CD14-positive monocyte (primary cell): Measurements from ENCODE around the gene MRM3. TPM values are rescaled to one million over a fixed set of nuclear protein-coding genes. Genes with fewer than 3 reads are reported as not detected.

ENCODE experiments used
- DNase-seq, 3 donors: peaks; one replicate each; pipeline ENCODE4 v3.0.0-alpha.2; 2011 to 2022
- H2AFZ ChIP-seq: 2 replicates; pipeline ENCODE4 v1.6.0; 2012; ENCODE audit warnings: mild to moderate bottlenecking, low read depth, low read length, inconsistent platforms; ENCODE audit not compliant: insufficient read depth, poor library complexity, severe bottlenecking
- H3K27ac ChIP-seq, 2 donors: 1 replicate in 1 of 2; 2 replicates in 1 of 2; pipeline ENCODE4 v1.5.1; 2012 to 2013; ENCODE audit warnings: low read length in 2 of 2, control low read depth in 1 of 2, inconsistent platforms in 1 of 2, low read depth in 1 of 2, mild to moderate bottlenecking in 1 of 2
- H3K27me3 ChIP-seq, 2 donors: one replicate each; pipeline versions ENCODE4 v1.6.0 to v1.6.1; 2011 to 2013; ENCODE audit warnings: low read length in 2 of 2; ENCODE audit not compliant: control insufficient read depth in 2 of 2, insufficient read depth in 2 of 2
- H3K36me3 ChIP-seq, 2 donors: replicated peaks in 1 of 2; 1 replicate in 1 of 2; 2 replicates in 1 of 2; pipeline versions ENCODE4 v1.5.1 to v1.6.1; 2012 to 2013; ENCODE audit warnings: low read length in 2 of 2, control low read depth in 1 of 2, inconsistent platforms in 1 of 2, mild to moderate bottlenecking in 1 of 2; ENCODE audit not compliant: insufficient read depth in 2 of 2, control insufficient read depth in 1 of 2
- H3K4me1 ChIP-seq, 2 donors: 1 replicate in 1 of 2; 2 replicates in 1 of 2; pipeline versions ENCODE4 v1.5.1 to v1.6.1; 2012 to 2013; ENCODE audit warnings: low read length in 2 of 2, control low read depth in 1 of 2, inconsistent platforms in 1 of 2, mild to moderate bottlenecking in 1 of 2, moderate library complexity in 1 of 2; ENCODE audit not compliant: insufficient read depth in 2 of 2, control insufficient read depth in 1 of 2
- H3K4me2 ChIP-seq: replicated peaks from 2 replicates; pipeline ENCODE3; 2012; ENCODE audit warnings: low read length, moderate library complexity, mild to moderate bottlenecking; ENCODE audit not compliant: poor library complexity, severe bottlenecking; ENCODE audit errors: extremely low read depth
- H3K4me3 ChIP-seq, 3 experiments: fragments of 200-600 bp in 1 of 3; sonication (generic) in 1 of 3; replicated peaks in 1 of 3; 1 replicate in 2 of 3; 2 replicates in 1 of 3; pipeline ENCODE4 v1.5.1; 2011 to 2013; ENCODE audit warnings: low read length in 3 of 3, mild to moderate bottlenecking in 3 of 3, control low read depth in 2 of 3, low read depth in 2 of 3, inconsistent platforms in 1 of 3, moderate library complexity in 1 of 3
- H3K79me2 ChIP-seq: 2 replicates; pipeline ENCODE4 v1.6.0; 2012; ENCODE audit warnings: mild to moderate bottlenecking, control low read depth, inconsistent platforms, low read length, moderate library complexity; ENCODE audit not compliant: insufficient read depth
- H3K9ac ChIP-seq: 2 replicates; pipeline ENCODE4 v1.6.0; 2017; ENCODE audit warnings: low read length, mild to moderate bottlenecking; ENCODE audit not compliant: insufficient read depth, poor library complexity, severe bottlenecking
- H3K9me3 ChIP-seq, 2 donors: replicated peaks in 1 of 2; 1 replicate in 1 of 2; 2 replicates in 1 of 2; pipeline versions ENCODE4 v1.5.1 to v1.6.1; 2012 to 2013; ENCODE audit warnings: low read length in 2 of 2, control low read depth in 1 of 2; ENCODE audit not compliant: control insufficient read depth in 1 of 2, insufficient read depth in 1 of 2
- H4K20me1 ChIP-seq: 2 replicates; pipeline ENCODE4 v1.6.0; 2012; ENCODE audit warnings: mild to moderate bottlenecking, low read length, control low read depth, moderate library complexity; ENCODE audit not compliant: insufficient read depth
- H3K27ac Mint-ChIP-seq, 7 donors: one replicate each; pipeline ENCODE4 v1.8.0; 2020; ENCODE audit warnings: mild to moderate bottlenecking in 7 of 7, mixed read lengths in 7 of 7, moderate library complexity in 6 of 7, inconsistent platforms in 2 of 7
- H3K27me3 Mint-ChIP-seq, 3 donors: one replicate each; pipeline ENCODE4 v1.8.0; 2021 to 2022; ENCODE audit warnings: low read depth in 3 of 3, mild to moderate bottlenecking in 3 of 3, mixed read lengths in 3 of 3, moderate library complexity in 3 of 3, inconsistent platforms in 1 of 3
- H3K36me3 Mint-ChIP-seq, 2 donors: one replicate each; pipeline ENCODE4 v1.8.0; 2020; ENCODE audit warnings: mixed read lengths in 2 of 2, inconsistent platforms in 1 of 2, mild to moderate bottlenecking in 1 of 2
- H3K4me1 Mint-ChIP-seq: one replicate; pipeline ENCODE4 v1.8.0; 2020; ENCODE audit warnings: mild to moderate bottlenecking, mixed read lengths
- H3K4me3 Mint-ChIP-seq, 2 donors: one replicate each; pipeline ENCODE4 v1.8.0; 2020; ENCODE audit warnings: mild to moderate bottlenecking in 2 of 2, mixed read lengths in 2 of 2, moderate library complexity in 1 of 2
- H3K9me3 Mint-ChIP-seq, 7 donors: one replicate each; pipeline ENCODE4 v1.8.0; 2020 to 2022; ENCODE audit warnings: mixed read lengths in 7 of 7, mild to moderate bottlenecking in 6 of 7, moderate library complexity in 6 of 7, inconsistent platforms in 2 of 7
- WGBS: methylation state at CpG from one replicate; pipeline ENCODE4 v1.1.5; 2013; ENCODE audit warnings: missing lambda C conversion rate; ENCODE audit not compliant: insufficient coverage; 5-methylcytosine and 5-hydroxymethylcytosine counted together
- intact Hi-C, 2 donors: fragments of 100-400 bp; cut with micrococcal nuclease; formaldehyde crosslinking; loops; one replicate each; pipeline versions ENCODE4 v1.15.0 to v1.15.1; 2023
- polyA plus RNA-seq, 3 donors: library from polyadenylated mRNA; depleted of rRNA in 1 of 3; unstranded in 2 of 3; stranded (reverse) in 1 of 3; fragments of 300-500 nt in 2 of 3; fragments of >200 nt in 1 of 3; fragmentation: Illumina TruSeq in 2 of 3; gene quantifications; 1 replicate in 2 of 3; 2 replicates in 1 of 3; pipeline ENCODE4 v1.2.3, GENCODE V29; 2012 to 2021
- TF ChIP-seq, protein P1 (sequence below): fragments of 200-600 bp; IDR thresholded peaks from one replicate; pipeline ENCODE4 v1.8.0; 2022; ENCODE audit warnings: antibody characterized with exemption, mild to moderate bottlenecking

The MRM3 gene
- polyA plus RNA-seq, 3 donors, result 9.3 to 15.4 (median 12.8) TPM

DNA sequence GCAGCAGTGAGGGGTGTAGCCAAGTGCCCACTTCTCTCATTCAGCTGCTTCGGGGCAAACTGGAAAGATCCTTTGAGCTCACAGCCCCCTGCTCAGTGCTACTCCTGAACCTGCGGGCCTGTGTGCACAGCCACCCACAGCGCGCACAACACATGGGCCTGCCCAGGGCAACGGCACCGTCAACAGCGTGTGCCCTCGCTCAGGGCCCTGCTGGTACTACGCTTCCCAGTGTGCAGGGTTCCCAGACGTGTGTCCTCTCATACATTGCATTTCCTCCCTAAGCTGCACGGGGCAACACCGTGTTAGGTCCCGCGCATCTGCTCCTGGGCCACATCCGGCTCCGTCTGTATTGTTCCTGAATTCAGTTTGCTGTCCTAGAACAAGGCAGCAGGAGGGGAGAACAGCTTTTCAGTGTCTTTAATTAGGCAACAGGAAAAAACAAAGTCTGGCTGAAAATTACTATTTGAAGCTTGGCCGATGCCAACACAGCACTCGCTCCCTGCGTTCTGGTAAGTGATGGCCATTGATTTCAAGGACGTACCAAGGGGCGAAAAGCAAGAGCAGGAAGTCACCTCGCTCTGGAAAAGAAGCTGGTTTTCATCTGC lies 15.2 kb downstream of the MRM3 start:
- Mint-ChIP-seq H3K9me3 (peaks cover 0 to 3% (median 0%) of the 10 kb centered on the region in 7 donors), H3K36me3 (peaks cover 8 to 10% of the 10 kb centered on the region in 2 donors), H3K27ac (peak overlapping the region in 1 of 7 donors; percentile 49), H3K27me3 (peaks cover 4 to 10% (median 6%) of the 10 kb centered on the region in 3 donors), H3K4me3 (no peak overlapping the region), H3K4me1 (peaks cover 7% of the 10 kb centered on the region)
- H3K9me3 ChIP-seq, result no peaks in the 10 kb centered on the region
- WGBS, result 88% methylated on average over 22 of the region's 22 CpGs
- H3K4me1 ChIP-seq, result no peaks in the 10 kb centered on the region
- no peaks in the 10 kb centered on the region for H3K79me2 ChIP-seq
- no peak for DNase-seq
- no peaks in the 10 kb centered on the region for H4K20me1 ChIP-seq
- no peak overlapping the region for H2AFZ ChIP-seq
- no peak overlapping the region for H3K4me2 ChIP-seq
- no peak overlapping the region for H3K27ac ChIP-seq
- H3K9ac ChIP-seq, result no peak overlapping the region
- TF ChIP-seq, protein P1, sequence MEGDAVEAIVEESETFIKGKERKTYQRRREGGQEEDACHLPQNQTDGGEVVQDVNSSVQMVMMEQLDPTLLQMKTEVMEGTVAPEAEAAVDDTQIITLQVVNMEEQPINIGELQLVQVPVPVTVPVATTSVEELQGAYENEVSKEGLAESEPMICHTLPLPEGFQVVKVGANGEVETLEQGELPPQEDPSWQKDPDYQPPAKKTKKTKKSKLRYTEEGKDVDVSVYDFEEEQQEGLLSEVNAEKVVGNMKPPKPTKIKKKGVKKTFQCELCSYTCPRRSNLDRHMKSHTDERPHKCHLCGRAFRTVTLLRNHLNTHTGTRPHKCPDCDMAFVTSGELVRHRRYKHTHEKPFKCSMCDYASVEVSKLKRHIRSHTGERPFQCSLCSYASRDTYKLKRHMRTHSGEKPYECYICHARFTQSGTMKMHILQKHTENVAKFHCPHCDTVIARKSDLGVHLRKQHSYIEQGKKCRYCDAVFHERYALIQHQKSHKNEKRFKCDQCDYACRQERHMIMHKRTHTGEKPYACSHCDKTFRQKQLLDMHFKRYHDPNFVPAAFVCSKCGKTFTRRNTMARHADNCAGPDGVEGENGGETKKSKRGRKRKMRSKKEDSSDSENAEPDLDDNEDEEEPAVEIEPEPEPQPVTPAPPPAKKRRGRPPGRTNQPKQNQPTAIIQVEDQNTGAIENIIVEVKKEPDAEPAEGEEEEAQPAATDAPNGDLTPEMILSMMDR, result no peak
- H3K27me3 ChIP-seq, result no peaks in the 10 kb centered on the region
- intact Hi-C loops, result loop anchor here (5.0 kb wide), 2 partner anchors 185 to 200 kb away; partner anchors contain the start of gene TIMM22 (in 1 of the 2)
- H3K36me3 ChIP-seq, result peaks cover 5% of the 10 kb centered on the region in 2 donors
- H3K4me3 ChIP-seq, result no peak overlapping the region

DNA sequence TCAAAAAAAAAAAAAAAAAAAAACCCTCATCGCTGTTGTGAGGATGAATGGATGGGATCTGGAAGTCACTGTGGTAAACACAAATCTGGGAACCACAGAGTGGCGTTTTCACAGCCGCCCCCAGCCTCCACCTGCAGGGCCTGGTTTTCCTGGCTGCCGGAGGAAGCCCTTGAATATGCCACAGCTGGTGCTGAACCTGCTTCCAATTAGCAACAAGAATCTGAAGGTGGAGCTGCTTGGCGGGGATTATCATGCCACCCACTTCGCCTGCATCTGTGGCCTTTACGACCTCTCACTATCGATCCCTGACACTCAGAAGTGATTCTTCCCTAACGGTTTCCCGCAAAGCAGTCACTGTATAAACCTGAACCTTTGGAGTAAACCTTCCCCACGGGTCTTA lies 16.1 kb downstream of the MRM3 start:
- Histone ChIP-seq H3K36me3 (no peaks in the 10 kb centered on the region), H2AFZ (no peak overlapping the region), H3K4me1 (no peaks in the 10 kb centered on the region), H3K9me3 (no peaks in the 10 kb centered on the region), H3K9ac (no peak overlapping the region), H4K20me1 (no peaks in the 10 kb centered on the region), H3K27ac (no peak overlapping the region), H3K4me3 (no peak overlapping the region), H3K79me2 (no peaks in the 10 kb centered on the region), H3K27me3 (no peaks in the 10 kb centered on the region), H3K4me2 (no peak overlapping the region)
- TF ChIP-seq, protein P1, result no peak
- intact Hi-C loops, result loop anchor here (5.0 kb wide), 2 partner anchors 184 to 199 kb away; partner anchors contain the start of gene TIMM22 (in 1 of the 2)
- Mint-ChIP-seq H3K27me3 (peaks cover 4 to 13% (median 7%) of the 10 kb centered on the region in 3 donors), H3K4me3 (no peak overlapping the region), H3K36me3 (peaks cover 2 to 3% of the 10 kb centered on the region in 2 donors), H3K9me3 (peaks cover 0 to 3% (median 0%) of the 10 kb centered on the region in 7 donors), H3K27ac (no peak overlapping the region), H3K4me1 (peaks cover 7% of the 10 kb centered on the region)
- no peak for DNase-seq
- WGBS, result 69% methylated on average over 9 of the region's 11 CpGs
